BE2C (cell line): ENCODE data around the gene DYNC1LI2.
A peak's percentile ranks its signal among the peaks of the same experiment; 100 is the strongest.

Experiments used
- DNase-seq: peaks from one replicate; pipeline ENCODE4 v3.0.0-alpha.2; 2020
- H3K27me3 ChIP-seq: fragments of 250-450 bp; sonication (Bioruptor Pico); 2 replicates; pipeline ENCODE4 v1.5.1; 2020; ENCODE audit warnings: mild to moderate bottlenecking
- H3K36me3 ChIP-seq: fragments of 250-450 bp; sonication (Bioruptor Pico); 2 replicates; pipeline ENCODE4 v1.5.1; 2020; ENCODE audit warnings: mild to moderate bottlenecking
- H3K4me1 ChIP-seq: fragments of 250-450 bp; sonication (Bioruptor Pico); 2 replicates; pipeline ENCODE4 v1.5.1; 2020
- H3K4me3 ChIP-seq: 2 replicates; pipeline ENCODE4 v1.5.1; 2011; ENCODE audit warnings: low read depth, low read length
- H3K9me3 ChIP-seq: fragments of 250-450 bp; sonication (Bioruptor Pico); 2 replicates; pipeline ENCODE4 v1.5.1; 2020
- CTCF ChIP-seq: IDR thresholded peaks from 2 replicates; pipeline ENCODE4 v1.5.1; 2012; ENCODE audit warnings: mild to moderate bottlenecking, low read depth, low read length

Gene DYNC1LI2

DNA sequence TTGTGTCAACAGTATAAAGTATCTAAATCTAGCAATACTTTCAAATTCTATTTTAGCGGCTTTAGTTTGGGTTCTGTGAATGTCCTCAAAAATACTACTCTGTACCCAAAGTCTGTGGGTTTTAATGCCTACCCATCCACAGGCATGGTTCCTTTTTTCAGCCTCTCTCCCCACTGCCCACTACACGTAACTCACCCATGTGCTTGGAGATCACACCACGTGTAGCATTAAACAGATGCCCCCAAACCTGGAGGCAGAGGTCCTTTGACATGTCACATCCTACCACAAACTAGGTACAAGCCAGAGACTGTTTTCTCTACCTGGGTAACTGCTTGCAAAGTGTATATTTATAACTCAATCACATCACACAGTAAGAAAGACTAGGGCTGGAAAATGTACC lies 5.4 kb downstream of the DYNC1LI2 start:
- no peak for DNase-seq
- Histone ChIP-seq H3K36me3 (peaks cover 79% of the 10 kb centered on the region), H3K27me3 (no peaks in the 10 kb centered on the region), H3K4me3 (no peak overlapping the region), H3K4me1 (peaks cover 10% of the 10 kb centered on the region), H3K9me3 (no peaks in the 10 kb centered on the region)
- no peak for TF ChIP-seq CTCF

DNA sequence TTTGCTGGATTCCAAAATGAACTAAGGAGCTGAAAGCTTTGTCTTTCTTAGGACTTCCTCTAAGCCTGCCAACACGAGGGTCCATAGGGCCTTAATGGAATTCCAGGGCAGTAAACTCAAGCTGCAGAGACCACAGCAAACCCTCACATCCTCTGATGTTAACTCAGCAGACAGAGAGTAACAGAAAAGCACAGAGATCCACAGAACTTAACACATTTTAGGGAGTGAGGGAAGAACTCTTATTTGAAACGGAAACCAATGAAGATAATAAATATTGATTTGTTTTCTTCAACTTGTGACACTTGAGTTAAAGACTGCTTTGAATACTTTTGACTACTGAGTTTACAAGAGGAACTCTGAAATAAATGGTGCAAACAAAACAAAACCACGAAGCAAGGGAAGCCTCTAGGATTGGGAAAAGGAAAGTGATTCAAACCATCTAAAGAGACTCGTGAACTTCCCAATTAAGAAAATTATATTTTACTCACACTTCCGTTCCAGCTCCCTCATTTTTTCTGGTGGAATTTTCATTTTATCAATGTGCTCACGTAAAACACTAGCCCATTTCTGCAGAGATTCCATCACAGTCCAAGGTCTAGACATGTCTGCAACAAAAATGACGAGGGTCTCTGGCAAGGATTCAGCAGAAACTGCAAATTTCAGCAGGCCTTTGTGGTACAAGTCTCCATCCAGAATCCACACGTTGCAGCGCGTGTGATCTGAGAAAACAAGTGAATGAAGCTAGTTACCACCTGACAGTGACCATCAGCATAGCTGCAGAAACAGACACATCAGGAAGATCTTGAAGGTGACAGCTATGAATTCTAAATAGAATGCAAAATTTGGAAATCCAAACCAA lies 9.2 kb downstream of the DYNC1LI2 start:
- peaks cover 20% of the 10 kb centered on the region for H3K4me1 ChIP-seq
- no peaks in the 10 kb centered on the region for H3K27me3 ChIP-seq
- TF ChIP-seq CTCF, result no peak
- no peak overlapping the region for H3K4me3 ChIP-seq
- peaks cover 85% of the 10 kb centered on the region for H3K36me3 ChIP-seq
- no peaks in the 10 kb centered on the region for H3K9me3 ChIP-seq
- DNase-seq, result no peak

GRCh38 chr16:66741169-66741900 lies 10.1 kb downstream of the DYNC1LI2 start:
- Histone ChIP-seq H3K27me3 (no peaks in the 10 kb centered on the region), H3K36me3 (peaks cover 83% of the 10 kb centered on the region), H3K9me3 (no peaks in the 10 kb centered on the region), H3K4me3 (no peak overlapping the region), H3K4me1 (peaks cover 20% of the 10 kb centered on the region)
- peak; percentile 81 for DNase-seq
- TF ChIP-seq CTCF, result no peak

DNA sequence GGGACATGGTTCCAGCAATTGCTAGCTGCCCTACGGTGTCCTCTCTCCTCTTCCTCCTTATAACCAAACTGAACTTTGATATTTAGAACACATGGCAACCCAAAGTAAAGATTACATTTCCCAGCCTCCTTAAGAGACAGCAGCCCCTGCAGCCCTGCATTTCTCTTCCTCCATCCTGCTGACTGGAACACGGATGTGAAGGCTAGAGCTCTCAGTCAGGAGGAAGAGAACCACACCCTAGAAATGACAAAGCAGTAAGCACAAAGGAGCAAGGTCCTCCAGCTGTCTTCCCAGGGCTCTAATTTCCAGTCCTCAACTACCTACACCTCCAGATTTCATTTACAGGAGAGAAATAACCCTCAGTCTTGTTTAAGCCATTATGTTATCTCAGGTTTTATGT lies 10.9 kb downstream of the DYNC1LI2 start:
- no peak for TF ChIP-seq CTCF
- no peaks in the 10 kb centered on the region for H3K9me3 ChIP-seq
- H3K27me3 ChIP-seq, result no peaks in the 10 kb centered on the region
- H3K36me3 ChIP-seq, result peaks cover 90% of the 10 kb centered on the region
- DNase-seq, result no peak
- no peak overlapping the region for H3K4me3 ChIP-seq
- peaks cover 20% of the 10 kb centered on the region for H3K4me1 ChIP-seq

DNA sequence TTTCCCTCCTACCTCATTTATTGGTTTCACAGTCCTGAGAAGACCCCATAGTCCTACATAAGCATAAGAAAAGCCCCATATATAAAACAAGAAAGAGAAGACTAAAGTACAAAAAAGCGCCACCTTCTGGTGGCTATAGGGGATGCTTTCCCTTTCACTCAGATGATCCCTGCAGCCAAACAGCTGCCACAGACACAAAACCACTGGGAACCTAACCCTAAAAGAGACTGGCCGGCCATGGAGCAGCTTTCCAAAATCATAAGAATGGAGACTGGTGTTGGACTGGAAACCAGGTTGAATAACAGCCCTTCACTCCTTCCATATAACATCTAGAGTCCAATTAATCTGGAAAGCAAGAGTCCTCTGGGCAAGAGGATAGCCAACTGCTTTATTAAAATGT lies 11.4 kb downstream of the DYNC1LI2 start:
- no peaks in the 10 kb centered on the region for H3K27me3 ChIP-seq
- no peaks in the 10 kb centered on the region for H3K9me3 ChIP-seq
- no peak overlapping the region for H3K4me3 ChIP-seq
- H3K36me3 ChIP-seq, result peaks cover 90% of the 10 kb centered on the region
- peak; percentile 52 for DNase-seq
- peak; percentile 81 for TF ChIP-seq CTCF
- peaks cover 20% of the 10 kb centered on the region for H3K4me1 ChIP-seq

- Histone ChIP-seq H3K4me1 (peaks cover 9% of the 10 kb centered on the region), H3K36me3 (peaks cover 88% of the 10 kb centered on the region), H3K27me3 (no peaks in the 10 kb centered on the region), H3K4me3 (no peak overlapping the region), H3K9me3 (no peaks in the 10 kb centered on the region)
- no peak for DNase-seq
- no peak for TF ChIP-seq CTCF
Observed at GRCh38 chr16:66735891-66736290, 15.5 kb downstream of the DYNC1LI2 start.
